ENCODE data around the gene SPAG9.
A peak's percentile ranks its signal among the peaks of the same experiment; 100 is the strongest.
"Not testable (repeated sequence)": the region's sequence is repeated elsewhere in the genome, so short reads cannot be mapped to it uniquely, and the experiment has no call there.

SPAG9 gene

GRCh38 chr17:51144266-51145022 lies 23.8 kb upstream of the SPAG9 start:
- no peak for DNase-seq (ENCODE audit: extremely low read depth in 1 of 2, low read depth in 1 of 2)

GRCh38 chr17:51142597-51142996 lies 21.9 kb upstream of the SPAG9 start:
- no peak for DNase-seq (ENCODE audit: extremely low read depth in 1 of 2, low read depth in 1 of 2)

- no peak for DNase-seq (ENCODE audit: extremely low read depth in 1 of 2, low read depth in 1 of 2)
Measured at GRCh38 chr17:51135956-51136355, 15.3 kb upstream of the SPAG9 start.

- DNase-seq (ENCODE audit: extremely low read depth in 1 of 2, low read depth in 1 of 2) = no peak
Measured at GRCh38 chr17:51133365-51133764, 12.7 kb upstream of the SPAG9 start.

GRCh38 chr17:51132964-51133319 lies 12.3 kb upstream of the SPAG9 start:
- DNase-seq (ENCODE audit: extremely low read depth in 1 of 2, low read depth in 1 of 2) = no peak

GRCh38 chr17:51128076-51128475 lies 7.4 kb upstream of the SPAG9 start:
- no peak for DNase-seq (ENCODE audit: extremely low read depth in 1 of 2, low read depth in 1 of 2)

GRCh38 chr17:51124640-51125503 lies 4.2 kb upstream of the SPAG9 start:
- DNase-seq (ENCODE audit: extremely low read depth in 1 of 2, low read depth in 1 of 2) = no peak

- not testable (repeated sequence) for DNase-seq (ENCODE audit: extremely low read depth in 1 of 2, low read depth in 1 of 2)
Measured at GRCh38 chr17:51122473-51123115, 1.9 kb upstream of the SPAG9 start.

GRCh38 chr17:51121620-51122472 lies 1.2 kb upstream of the SPAG9 start:
- DNase-seq (ENCODE audit: extremely low read depth in 1 of 2, low read depth in 1 of 2) = peak; percentile 55 to 61

GRCh38 chr17:51120357-51120738 lies 320 bp downstream of the SPAG9 start:
- DNase-seq (ENCODE audit: extremely low read depth in 1 of 2, low read depth in 1 of 2) = peak in 1 of 2 donors; percentile 17

GRCh38 chr17:51119415-51120356 lies 982 bp downstream of the SPAG9 start:
- peak in 1 of 2 donors; percentile 24 for DNase-seq (ENCODE audit: extremely low read depth in 1 of 2, low read depth in 1 of 2)

- no peak for DNase-seq (ENCODE audit: extremely low read depth in 1 of 2, low read depth in 1 of 2)
Measured at GRCh38 chr17:51118330-51119195, 2.1 kb downstream of the SPAG9 start.

- DNase-seq (ENCODE audit: extremely low read depth in 1 of 2, low read depth in 1 of 2) = no peak
Measured at GRCh38 chr17:51115179-51115578, 5.5 kb downstream of the SPAG9 start.

- not testable (repeated sequence) for DNase-seq (ENCODE audit: extremely low read depth in 1 of 2, low read depth in 1 of 2)
Measured at GRCh38 chr17:51112303-51113222, 8.1 kb downstream of the SPAG9 start.

- no peak for DNase-seq (ENCODE audit: extremely low read depth in 1 of 2, low read depth in 1 of 2)
Measured at GRCh38 chr17:51107778-51108177, 12.9 kb downstream of the SPAG9 start.

- DNase-seq (ENCODE audit: extremely low read depth in 1 of 2, low read depth in 1 of 2) = no peak
Measured at GRCh38 chr17:51103451-51103850, 17.2 kb downstream of the SPAG9 start.

- no peak for DNase-seq (ENCODE audit: extremely low read depth in 1 of 2, low read depth in 1 of 2)
Measured at GRCh38 chr17:51103050-51103449, 17.6 kb downstream of the SPAG9 start.

All from activated CD8-positive, alpha-beta memory T cell treated with anti-CD3 and anti-CD28 coated beads for 1 hour (primary cell).